Heart left ventricle (tissue), 16 donors: ENCODE data around the gene TTBK2. TPM values are rescaled to one million over a fixed set of nuclear protein-coding genes. Genes with fewer than 3 reads are reported as not detected.
A peak's percentile ranks its signal among the peaks of the same experiment; 100 is the strongest.

Experiments used
- ATAC-seq, 4 donors: fragments of 200-7000 bp; cut with Tn5 transposase; one replicate each; pipeline ENCODE4 v1.9.1; 2020 to 2022; ENCODE audit warnings: moderate library complexity in 4 of 4, mild to moderate bottlenecking in 3 of 4, moderate number of reproducible peaks in 1 of 4
- DNase-seq, 5 donors: peaks; one replicate each; pipeline ENCODE4 v3.0.0-alpha.2; 2020
- H3K27ac ChIP-seq, 12 donors: fragments of 200-600 bp; sonication (generic) in 4 of 12; one replicate each; pipeline versions ENCODE4 v1.5.0 to v1.8.0; 2016 to 2022; ENCODE audit warnings: mild to moderate bottlenecking in 2 of 12
- H3K27me3 ChIP-seq, 9 donors: fragments of 200-600 bp; sonication (generic) in 2 of 9; one replicate each; pipeline versions ENCODE4 v1.5.1 to v1.8.0; 2016 to 2022; ENCODE audit warnings: mild to moderate bottlenecking in 3 of 9
- H3K36me3 ChIP-seq, 9 donors: fragments of 200-600 bp; sonication (generic) in 2 of 9; one replicate each; pipeline versions ENCODE4 v1.5.0 to v1.8.0; 2018 to 2022; ENCODE audit warnings: mild to moderate bottlenecking in 2 of 9
- H3K4me1 ChIP-seq, 12 donors: fragments of 200-600 bp; sonication (generic) in 4 of 12; one replicate each; pipeline versions ENCODE4 v1.5.0 to v1.8.0; 2016 to 2022; ENCODE audit warnings: mild to moderate bottlenecking in 3 of 12
- H3K4me3 ChIP-seq, 12 donors: fragments of 200-600 bp; sonication (generic) in 4 of 12; one replicate each; pipeline versions ENCODE4 v1.5.0 to v1.8.0; 2017 to 2022; ENCODE audit warnings: mild to moderate bottlenecking in 9 of 12, moderate library complexity in 4 of 12
- H3K9me3 ChIP-seq, 12 donors: fragments of 200-600 bp; sonication (generic) in 4 of 12; one replicate each; pipeline versions ENCODE4 v1.5.0 to v1.8.0; 2016 to 2022; ENCODE audit warnings: mild to moderate bottlenecking in 1 of 12
- CTCF ChIP-seq, 12 donors: fragments of 200-600 bp; sonication (generic) in 4 of 12; IDR thresholded peaks; one replicate each; pipeline versions ENCODE4 v1.5.0 to v1.8.0; 2018 to 2022; ENCODE audit warnings: antibody characterized with exemption in 12 of 12, mild to moderate bottlenecking in 5 of 12
- POLR2A ChIP-seq, 2 donors: fragments of 450-650 bp; IDR thresholded peaks; one replicate each; pipeline ENCODE4 v1.6.1; 2017; ENCODE audit warnings: antibody characterized with exemption in 2 of 2, mild to moderate bottlenecking in 2 of 2, moderate library complexity in 2 of 2
- WGBS, 4 donors: extraction: QIAGEN DNeasy Blood & Tissue Kit in 2 of 4; methylation state at CpG; one replicate each; pipeline versions ENCODE4 v1.1.5 to v1.1.7; 2013 to 2018; 5-methylcytosine and 5-hydroxymethylcytosine counted together
- intact Hi-C, 10 donors: fragments of 100-400 bp; cut with DNase I; formaldehyde crosslinking; loops; one replicate each; pipeline versions ENCODE4 v1.11.1 to v1.14.2; 2022
- polyA plus RNA-seq, 2 donors: library from polyadenylated mRNA; stranded (reverse); fragments of 200-250 nt; gene quantifications; one replicate each; pipeline ENCODE4 v1.2.3, GENCODE V29; 2013
- total RNA-seq, 9 donors: library from RNA; depleted of rRNA in 2 of 9; stranded (reverse); fragments of >200 nt in 2 of 9; fragmentation: NEBNext Ultra II Directional in 3 of 9; extraction: Animal tissue kit (Norgen Biotek cat#: 25700) in 3 of 9; gene quantifications; one replicate each; pipeline versions ENCODE4 v1.1.0 to v1.2.4, GENCODE V29; 2016 to 2023
- donor health status: ischemic (EF 13 %, LVEDD 7.1; RV severe dilation, severe dysfunction).
- donor health status: healthy with polysubstance abuse.
- donor health status: DM: no; HTN: yes; CAD: no.
- donor health status: DM: no; HTN: no; CAD: no.
- donor health status: ischemic (EF 25% LVEDD 6.9; RV normal size, moderate dysfunction).
- donor health status: ischemic (EF 25% LVEDD 5.7; RV mildly dilated, moderate dysfunction).
- donor health status: healthy.
- donor health status: DM: yes; HTN: yes; CAD: no.
- donor health status: ischemic (EF 35%, LVEDD 5.7; RV mildly dilated, moderate dysfunction).
- donor health status: nonischemic (EF 11% LVEDD 7.7; RV severe dilation, severe dysfunction).
- donor health status: DM: yes; HTN: yes; CAD: no.
- donor health status: PGD.
- donor health status: ischemic (EF 29% LVEDD 5.4; RV normal size, mild dysfunction).
- donor health status: nonischemic (EF 23%, LVEDD 6.1; RV moderate dilation, normal function).

The TTBK2 gene
- total and polyA plus RNA-seq, 11 donors = 4.9 to 27.9 (median 19.1) TPM

GRCh38 chr15:42802168-42802567 is 118.4 kb downstream of the TTBK2 start:
- TF ChIP-seq POLR2A (IDR thresholded peaks at IDR 0.05) (no peak), CTCF (IDR thresholded peaks at IDR 0.05) (no peak)
- H3K4me3 ChIP-seq = no peak overlapping the region
- no peaks in the 10 kb centered on the region for H3K9me3 ChIP-seq
- intact Hi-C loops = loop anchor here in 2 of 10 donors (5.0 to 10.0 kb wide), 2 partner anchors 123 to 125 kb away; partner anchors contain the start of gene TTBK2 (in 1 of the 2)
- DNase-seq (no peak), ATAC-seq (no peak)
- WGBS, 4 donors = 82 to 96% (median 94%) methylated on average over 5 to 8 of the region's 8 CpGs
- peaks cover 0 to 52% (median 24%) of the 10 kb centered on the region in 9 donors for H3K36me3 ChIP-seq
- no peak overlapping the region for H3K27ac ChIP-seq
- H3K27me3 ChIP-seq = no peaks in the 10 kb centered on the region
- H3K4me1 ChIP-seq = peaks cover 0 to 5% (median 0%) of the 10 kb centered on the region in 12 donors

- no peak for DNase-seq
- H3K4me1 ChIP-seq = peaks cover 0 to 5% (median 0%) of the 10 kb centered on the region in 12 donors
- no peaks in the 10 kb centered on the region for H3K27me3 ChIP-seq
- no peak overlapping the region for H3K4me3 ChIP-seq
- TF ChIP-seq POLR2A (IDR thresholded peaks at IDR 0.05) (no peak), CTCF (IDR thresholded peaks at IDR 0.05) (peak in 3 of 12 donors; percentile 13 to 25 (median 20))
- WGBS, 4 donors = 81 to 84% (median 82%) methylated on average over 18 to 22 of the region's 22 CpGs
- H3K36me3 ChIP-seq = peaks cover 0 to 52% (median 24%) of the 10 kb centered on the region in 9 donors
- intact Hi-C loops = loop anchor here in 2 of 10 donors (5.0 to 10.0 kb wide), 2 partner anchors 124 to 126 kb away; partner anchors contain the start of gene TTBK2 (in 1 of the 2)
- ATAC-seq = no peak
- no peak overlapping the region for H3K27ac ChIP-seq
- no peaks in the 10 kb centered on the region for H3K9me3 ChIP-seq
Observed at GRCh38 chr15:42800731-42801474, 119.7 kb downstream of the TTBK2 start.

- no peaks in the 10 kb centered on the region for H3K9me3 ChIP-seq
- TF ChIP-seq CTCF (IDR thresholded peaks at IDR 0.05) = no peak
- no peak for TF ChIP-seq POLR2A (IDR thresholded peaks at IDR 0.05)
- H3K27ac ChIP-seq = no peak overlapping the region
- H3K36me3 ChIP-seq = peaks cover 0 to 51% (median 32%) of the 10 kb centered on the region in 9 donors
- H3K4me3 ChIP-seq = no peak overlapping the region
- intact Hi-C loops = loop anchor here in 2 of 10 donors (10.0 kb wide), 1 partner anchor 126 kb away; the partner anchor contains the start of gene TTBK2 (in 2 of the 2)
- ATAC-seq (no peak), DNase-seq (no peak)
- H3K4me1 ChIP-seq = peaks cover 0 to 5% (median 0%) of the 10 kb centered on the region in 12 donors
- WGBS, 4 donors = 95 to 98% (median 98%) methylated on average over 11 of the region's 11 CpGs
- H3K27me3 ChIP-seq = no peaks in the 10 kb centered on the region
Observed at GRCh38 chr15:42798802-42799201, 121.8 kb downstream of the TTBK2 start.
